Measurements from ENCODE around the gene DNM3.

DNM3 gene

DNA sequence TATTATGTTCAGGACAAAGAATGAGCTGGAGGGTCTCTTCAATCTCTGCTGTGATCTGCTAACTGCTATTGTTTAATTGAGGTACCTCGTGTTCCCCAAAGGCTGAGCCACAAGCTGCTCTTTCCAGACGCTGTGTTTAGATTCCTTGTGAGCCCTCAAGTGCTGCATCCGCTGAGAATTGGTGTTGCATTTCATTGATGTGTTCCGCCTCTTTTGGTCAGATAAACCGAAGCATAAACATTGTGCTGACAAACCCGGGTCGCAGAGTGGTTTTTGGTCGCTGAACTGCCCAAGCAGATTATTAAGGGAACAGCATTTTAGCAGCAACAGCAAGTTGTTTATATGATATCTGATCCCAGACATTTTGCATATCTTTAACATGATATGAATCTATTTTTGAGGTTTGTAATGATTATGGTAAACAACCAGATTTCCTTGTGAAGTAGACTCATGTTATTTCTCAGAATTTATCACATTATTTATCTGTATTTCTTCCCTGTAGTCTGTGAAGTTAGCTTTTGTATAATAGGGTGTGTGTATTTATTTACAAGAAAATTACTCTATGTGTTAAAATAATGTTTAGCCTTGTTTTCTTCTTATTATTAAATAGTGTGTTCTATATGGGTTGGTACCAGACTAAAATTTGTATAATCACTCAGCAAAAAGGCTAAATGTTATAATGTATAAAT is 362.0 kb downstream of the DNM3 start:
- no peak for DNase-seq

DNA sequence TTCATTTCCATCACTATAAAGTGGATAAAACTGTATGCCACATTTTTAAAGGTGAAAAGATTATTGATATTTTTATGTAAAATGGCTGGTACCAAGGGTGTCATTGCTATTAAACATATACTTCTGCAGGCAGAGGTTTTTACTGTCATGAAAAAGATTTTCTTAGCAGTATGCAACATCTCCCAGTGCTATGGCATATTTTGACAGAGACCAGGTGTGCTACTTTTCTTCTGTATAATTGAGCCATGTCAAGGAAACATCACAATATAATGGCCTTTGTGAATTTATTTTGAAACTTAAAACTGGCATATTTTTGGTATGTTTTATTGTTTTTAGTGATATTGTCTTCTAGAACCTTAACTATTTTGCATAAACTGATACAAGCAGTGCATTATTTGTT is 362.6 kb downstream of the DNM3 start:
- DNase-seq: no peak

DNA sequence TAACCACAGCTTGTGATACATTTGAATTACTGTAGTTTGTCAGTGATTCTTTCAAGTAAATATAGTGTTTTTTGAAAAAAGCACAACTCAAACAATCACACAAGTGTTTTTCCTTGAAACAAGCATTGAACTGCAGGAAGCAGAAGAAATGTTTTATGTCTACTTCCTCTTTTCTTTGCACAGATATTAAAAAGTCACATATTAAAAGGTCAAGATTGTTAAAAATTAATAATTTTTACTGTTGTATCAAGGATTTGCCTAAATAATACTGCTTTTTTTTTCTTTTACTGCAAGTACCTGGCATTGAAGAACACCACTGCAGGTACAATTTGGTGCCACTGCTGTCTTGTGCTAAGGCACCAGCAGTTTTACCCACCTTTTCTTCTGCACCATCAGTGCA is 365.0 kb downstream of the DNM3 start:
- DNase-seq: no peak

- DNase-seq: no peak
Observed at GRCh38 chr1:172208635-172209034, 367.3 kb downstream of the DNM3 start.

- no peak for DNase-seq
Observed at GRCh38 chr1:172211221-172211620, 369.9 kb downstream of the DNM3 start.

DNA sequence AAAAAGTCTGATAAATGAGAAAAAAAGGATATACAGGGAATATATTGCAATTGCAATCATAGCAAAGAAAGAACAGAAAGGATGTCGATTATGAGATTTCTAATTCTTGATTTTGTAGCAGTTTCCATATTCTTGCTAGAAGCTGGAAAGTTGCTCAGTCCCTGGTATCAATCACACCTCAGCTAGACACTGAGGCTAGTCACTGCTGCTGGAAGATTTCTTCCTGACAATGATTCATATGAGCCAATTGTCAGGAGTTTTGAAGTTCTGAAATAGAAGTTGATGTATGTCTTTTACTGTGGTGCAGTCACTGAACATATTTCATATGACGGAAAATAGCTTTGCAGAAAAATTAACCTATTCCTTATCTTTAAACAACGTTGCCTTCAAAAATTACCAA is 370.8 kb downstream of the DNM3 start:
- no peak for DNase-seq

DNA sequence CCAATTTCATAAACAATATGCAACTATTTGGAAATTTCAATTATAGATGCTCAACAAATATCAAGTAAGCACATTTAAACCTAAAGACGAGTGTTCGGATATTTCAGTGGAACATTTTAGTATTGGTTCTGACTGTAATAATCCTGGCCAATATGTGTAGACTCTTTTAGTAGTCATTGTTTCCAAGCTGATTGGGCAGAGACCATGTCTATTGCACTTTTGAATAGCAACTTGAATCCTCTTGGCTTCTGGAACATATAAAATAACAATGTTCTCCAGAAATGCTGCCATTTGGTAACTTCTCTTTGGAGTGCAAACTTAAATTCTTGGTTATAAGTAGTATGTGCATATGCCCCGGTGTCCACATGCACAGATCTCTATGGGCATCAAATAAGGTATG is 373.7 kb downstream of the DNM3 start:
- no peak for DNase-seq

GRCh38 chr1:172219966-172220365 is 378.7 kb downstream of the DNM3 start:
- DNase-seq: no peak

- DNase-seq: no peak
Observed at GRCh38 chr1:172220376-172220775, 379.1 kb downstream of the DNM3 start.

- DNase-seq: no peak
Observed at GRCh38 chr1:172221436-172221835, 380.1 kb downstream of the DNM3 start.

DNA sequence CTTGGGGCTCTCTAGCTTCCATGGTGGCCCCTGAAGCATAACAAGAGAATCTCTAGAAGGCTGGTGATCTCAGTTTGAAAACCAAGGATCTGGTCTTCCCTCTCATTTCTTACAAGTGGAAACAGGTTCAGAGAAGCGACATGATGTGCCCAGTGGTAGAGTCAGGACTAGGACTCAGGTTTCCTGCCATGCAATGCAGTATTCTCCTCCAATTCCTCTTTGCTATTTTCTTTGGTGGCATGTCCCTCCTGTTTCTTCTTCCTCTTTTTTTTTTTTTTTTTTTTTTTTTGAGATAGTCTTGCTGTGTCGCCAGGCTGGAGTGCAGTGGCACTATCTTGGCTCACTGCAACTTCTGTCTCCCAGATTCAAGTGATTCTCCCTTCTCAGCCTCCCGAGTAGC is 383.6 kb downstream of the DNM3 start:
- DNase-seq: no peak

- no peak for DNase-seq
Observed at GRCh38 chr1:172229942-172230341, 388.6 kb downstream of the DNM3 start.

DNA sequence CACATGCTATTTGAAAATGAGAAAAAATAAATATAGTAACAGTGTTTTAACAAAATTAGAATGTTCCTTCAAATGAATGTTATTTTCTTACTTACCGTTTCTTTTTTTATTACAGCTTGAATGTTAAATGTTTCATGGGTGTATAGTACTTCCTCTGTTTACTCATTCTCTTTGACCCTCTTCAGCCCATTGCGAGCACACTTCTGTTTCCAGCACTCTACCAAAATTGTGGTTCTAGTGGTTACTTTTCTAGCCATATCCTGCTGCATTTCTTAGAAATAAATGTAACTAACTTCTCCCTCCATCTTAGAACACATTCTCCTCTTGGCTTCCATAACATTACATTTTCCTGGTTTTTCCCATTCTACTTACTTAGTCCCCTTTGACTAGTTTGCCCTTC is 389.2 kb downstream of the DNM3 start:
- no peak for DNase-seq

DNA sequence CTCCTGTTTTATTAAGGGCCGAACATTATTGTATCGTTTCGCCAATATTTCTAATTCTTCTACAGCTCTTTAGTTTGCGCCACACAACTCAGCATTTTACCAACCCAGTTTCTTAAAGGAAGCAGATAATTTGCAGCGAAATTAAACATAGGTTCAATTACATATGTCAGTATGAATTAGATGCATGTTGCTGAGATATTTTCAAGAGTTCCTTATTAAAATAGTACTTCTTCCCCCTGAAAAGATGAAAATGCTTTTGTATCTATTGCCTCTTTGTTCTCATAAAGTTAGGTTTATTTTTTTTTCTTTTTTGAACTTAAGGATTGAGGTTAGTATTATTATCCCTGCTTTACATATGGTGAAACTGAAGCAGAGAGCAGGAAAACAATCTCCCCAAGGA is 395.7 kb downstream of the DNM3 start:
- DNase-seq: no peak

- DNase-seq: no peak
Observed at GRCh38 chr1:172238158-172238557, 396.9 kb downstream of the DNM3 start.

DNA sequence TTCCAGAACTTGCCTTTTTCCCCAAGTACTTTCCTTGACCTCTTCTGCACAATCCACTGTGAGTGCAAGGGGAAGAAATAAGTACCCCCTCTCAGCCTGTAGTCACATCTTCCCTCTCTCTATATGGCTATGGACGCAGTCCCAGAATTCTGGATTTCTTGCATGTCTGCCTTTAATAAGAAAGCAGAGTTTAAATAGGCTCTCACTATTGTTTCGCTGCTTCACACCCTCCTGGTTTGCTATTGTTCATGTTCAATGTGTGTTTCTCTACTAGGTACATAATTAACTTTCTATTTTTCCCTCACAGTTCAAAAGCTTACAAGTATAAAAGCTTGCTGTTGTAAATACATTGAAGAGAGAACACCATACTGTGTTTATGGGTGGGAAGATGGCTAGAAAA is 397.7 kb downstream of the DNM3 start:
- DNase-seq: no peak

DNA sequence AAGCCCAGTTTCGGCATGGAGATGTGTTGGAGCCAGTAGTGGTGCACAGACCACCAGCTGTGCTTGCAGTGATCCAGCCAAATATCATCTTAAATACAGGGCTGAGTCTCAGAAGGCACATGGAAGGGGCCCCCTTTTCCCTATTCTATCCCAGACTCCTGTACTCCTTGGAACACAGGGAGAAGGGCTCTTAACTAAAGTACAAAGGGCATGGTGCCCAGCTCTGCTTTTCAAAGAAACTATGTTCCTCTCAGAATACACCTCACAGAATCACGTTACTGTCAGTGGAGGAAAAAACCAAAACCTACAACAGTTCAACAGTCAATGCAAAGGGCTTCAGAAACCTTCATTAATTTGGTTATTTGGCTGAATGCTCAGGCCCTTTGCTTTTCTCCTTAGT is 398.6 kb downstream of the DNM3 start:
- DNase-seq: no peak

GRCh38 chr1:172241540-172241939 is 400.2 kb downstream of the DNM3 start:
- no peak for DNase-seq

- DNase-seq: no peak
Observed at GRCh38 chr1:172244865-172245264, 403.6 kb downstream of the DNM3 start.

GRCh38 chr1:172245788-172246187 is 404.5 kb downstream of the DNM3 start:
- no peak for DNase-seq

DNA sequence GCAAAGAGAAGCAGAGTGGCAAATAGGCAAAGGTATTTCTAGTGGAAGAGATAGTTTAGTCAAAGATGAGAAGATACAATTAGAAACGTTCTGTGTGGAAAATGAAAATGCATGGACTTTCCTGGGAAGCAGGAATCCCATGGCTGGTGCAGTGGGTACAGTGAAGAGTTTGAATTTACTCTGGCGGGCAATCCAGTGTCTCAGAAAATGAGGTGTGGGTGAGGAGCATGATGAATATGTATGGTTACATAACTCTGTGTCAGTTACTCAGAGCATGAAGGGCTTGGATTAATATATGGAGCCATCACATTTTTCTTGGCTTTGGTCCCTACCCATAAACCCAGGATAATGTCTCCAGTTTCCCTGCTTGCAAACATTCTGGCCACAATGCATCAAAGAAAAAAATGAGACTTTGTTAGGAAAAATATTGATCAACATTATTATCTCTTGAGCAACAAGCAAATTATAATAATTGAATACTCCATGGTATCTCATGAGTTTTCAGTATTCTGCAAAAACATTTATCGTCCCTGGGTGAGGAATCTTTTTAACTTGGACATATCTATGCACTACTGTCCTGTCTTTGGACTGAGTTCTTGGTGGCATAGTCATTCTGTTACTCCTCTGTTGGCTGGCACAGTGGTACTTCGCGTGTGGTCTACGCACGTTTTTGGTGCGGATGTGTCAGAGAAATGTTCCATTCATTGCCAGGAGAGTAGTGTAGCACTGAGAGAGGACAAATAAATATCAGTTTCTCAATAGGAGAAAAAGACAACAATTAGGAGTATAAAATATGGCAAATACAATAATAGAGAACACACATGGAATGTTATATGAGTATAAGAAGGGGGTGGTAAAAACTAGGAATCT is 405.5 kb downstream of the DNM3 start:
- DNase-seq: no peak

DNA sequence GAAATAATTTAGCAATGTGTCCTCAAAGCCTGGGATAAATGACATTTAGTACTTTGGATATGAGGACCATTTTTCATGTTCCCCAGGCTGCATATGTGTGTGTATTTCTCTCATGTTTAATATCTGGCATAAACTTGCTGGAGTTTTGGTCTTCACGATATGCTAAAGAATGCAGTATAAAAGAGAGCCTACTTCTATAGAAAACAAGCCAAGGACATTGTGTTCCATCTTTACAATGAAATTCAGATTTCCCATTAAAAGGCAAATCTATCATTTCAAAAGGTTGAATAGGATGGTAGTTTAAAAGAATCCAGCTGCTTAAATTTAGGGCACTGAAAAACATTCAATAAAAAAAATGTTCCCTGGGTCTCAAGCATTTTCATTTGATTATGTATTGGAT is 410.2 kb downstream of the DNM3 start:
- DNase-seq: no peak

- DNase-seq: no peak
Observed at GRCh38 chr1:172252321-172252720, 411.0 kb downstream of the DNM3 start.

DNA sequence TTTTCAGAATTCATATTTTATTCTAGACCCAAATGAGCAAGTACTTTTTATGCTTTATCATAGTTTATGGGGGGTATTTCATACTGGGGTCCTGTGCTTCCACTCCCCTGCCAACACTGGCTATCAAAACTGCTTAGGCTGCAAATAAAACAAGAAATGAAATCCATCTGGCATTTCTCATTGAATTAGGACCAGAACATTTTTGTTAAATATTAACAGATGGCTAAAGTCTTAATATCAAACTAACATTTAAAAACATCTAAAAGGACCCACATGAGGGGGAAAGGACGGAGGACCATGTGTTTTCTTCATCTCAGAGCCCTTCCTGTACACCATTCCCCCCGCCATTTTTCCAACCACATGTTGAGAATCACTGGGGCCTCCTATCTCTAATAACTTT is 411.7 kb downstream of the DNM3 start:
- no peak for DNase-seq

Measured in GOT3 (cell line).